Glomerular visceral epithelial cell (primary cell): Measurements from ENCODE around the gene IAPP.
"Not testable (repeated sequence)": the region's sequence is repeated elsewhere in the genome, so short reads cannot be mapped to it uniquely, and the experiment has no call there.

Source experiments
- DNase-seq: peaks from one replicate; pipeline ENCODE4 v3.0.0-alpha.2; 2016; ENCODE audit errors: extremely low spot score

IAPP gene

DNA sequence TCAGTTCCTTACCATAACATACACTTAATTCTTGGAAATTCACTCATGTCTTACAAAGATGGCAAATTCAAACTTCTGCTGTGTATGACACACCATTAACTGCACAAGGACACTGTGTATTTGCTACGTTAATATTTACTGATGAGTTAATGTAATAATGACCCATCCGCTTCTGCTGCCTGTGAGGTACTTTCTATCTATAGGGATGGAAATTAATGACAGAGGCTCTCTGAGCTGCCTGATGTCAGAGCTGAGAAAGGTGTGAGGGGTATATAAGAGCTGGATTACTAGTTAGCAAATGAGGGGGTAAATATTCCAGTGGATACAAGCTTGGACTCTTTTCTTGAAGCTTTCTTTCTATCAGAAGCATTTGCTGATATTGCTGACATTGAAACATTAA lies at the start of gene IAPP:
Gene IAPP, plus strand, starts transcription at position 301 of the 400 bp plus-strand sequence. CDS start 450 bp downstream, outside the sequence.
- no peak for DNase-seq

DNA sequence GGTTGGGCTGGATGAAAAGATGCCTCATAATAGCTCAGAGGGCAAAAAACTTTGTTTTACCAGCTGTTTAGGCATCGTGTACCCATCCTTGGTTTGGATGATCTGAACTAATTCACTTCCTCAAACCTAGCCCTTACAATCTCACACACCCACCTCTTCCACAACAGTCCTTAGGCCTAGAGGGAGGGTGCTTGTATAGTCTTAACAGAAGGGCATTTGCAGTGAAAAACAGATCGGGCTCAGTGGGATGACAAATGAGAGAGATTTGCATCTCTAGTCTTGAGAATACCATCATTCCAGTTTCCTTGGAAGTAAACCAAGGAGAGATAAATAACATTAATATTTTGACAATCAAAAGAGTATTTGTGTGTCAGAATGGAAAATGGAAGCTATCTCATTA lies 49.0 kb upstream of the IAPP start:
- DNase-seq: no peak

DNA sequence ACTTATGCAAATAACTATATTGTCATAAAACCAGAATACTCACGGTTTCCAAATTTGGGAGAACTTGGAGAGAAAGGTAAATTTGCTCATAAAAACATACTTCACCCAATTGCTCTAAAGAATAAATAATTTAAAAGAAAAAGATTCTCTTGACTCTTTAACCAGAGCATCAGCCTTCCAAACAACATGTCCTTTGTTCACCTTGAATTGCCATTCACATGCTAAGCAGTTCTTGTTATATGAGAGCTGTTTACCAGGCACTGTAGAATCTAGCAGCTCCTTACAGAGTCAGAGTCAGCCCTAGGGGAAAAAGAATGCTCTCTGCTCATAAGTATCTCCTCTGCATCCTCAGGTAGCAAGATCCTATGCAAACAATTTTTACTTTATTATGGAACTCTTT lies 48.2 kb upstream of the IAPP start:
- DNase-seq: no peak

DNA sequence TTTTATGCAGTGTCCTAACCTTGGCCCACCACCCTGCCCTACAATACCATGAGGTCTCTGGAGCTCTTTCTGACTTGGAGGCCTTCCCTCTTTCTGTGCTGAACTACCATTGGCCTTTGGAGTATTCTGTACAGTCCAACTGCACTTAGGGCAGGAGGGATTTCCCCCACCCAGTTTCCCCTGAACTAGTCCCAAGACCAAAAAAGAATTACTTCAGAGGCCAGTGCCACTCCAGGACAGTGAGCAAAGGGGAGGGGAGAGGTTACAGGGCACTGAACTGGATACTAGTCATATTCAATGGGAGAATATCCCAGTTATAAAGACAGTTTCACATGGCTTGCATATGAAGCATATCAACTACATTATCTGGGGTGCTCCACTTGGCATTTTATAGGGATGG lies 44.1 kb upstream of the IAPP start:
- no peak for DNase-seq

DNA sequence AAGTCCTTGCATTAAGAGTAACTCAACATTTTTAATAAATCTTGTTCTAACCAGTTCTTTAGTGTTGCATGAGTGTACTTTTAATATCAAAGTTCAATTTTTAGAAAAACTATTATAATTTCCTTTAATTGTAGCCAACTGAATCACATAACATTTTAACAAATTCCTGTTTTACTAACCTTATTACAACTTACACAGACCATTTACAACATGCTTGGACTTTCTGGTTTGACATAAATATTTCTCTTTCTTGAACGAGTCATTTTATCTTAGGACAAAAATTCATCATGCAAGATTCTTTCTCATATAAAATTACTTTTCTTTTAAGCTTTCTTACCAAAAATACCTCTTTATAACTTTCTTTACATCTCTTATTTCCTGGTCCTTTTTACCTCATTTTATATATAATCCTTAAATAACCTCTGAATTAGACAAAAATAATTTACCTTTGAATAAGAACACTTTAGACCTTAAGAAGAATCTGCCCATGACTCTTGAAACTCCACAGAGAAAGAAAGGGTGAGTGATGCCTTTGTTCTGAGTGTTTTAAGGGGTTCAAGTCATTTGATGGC lies 41.9 kb upstream of the IAPP start:
- peak; percentile 4 for DNase-seq

DNA sequence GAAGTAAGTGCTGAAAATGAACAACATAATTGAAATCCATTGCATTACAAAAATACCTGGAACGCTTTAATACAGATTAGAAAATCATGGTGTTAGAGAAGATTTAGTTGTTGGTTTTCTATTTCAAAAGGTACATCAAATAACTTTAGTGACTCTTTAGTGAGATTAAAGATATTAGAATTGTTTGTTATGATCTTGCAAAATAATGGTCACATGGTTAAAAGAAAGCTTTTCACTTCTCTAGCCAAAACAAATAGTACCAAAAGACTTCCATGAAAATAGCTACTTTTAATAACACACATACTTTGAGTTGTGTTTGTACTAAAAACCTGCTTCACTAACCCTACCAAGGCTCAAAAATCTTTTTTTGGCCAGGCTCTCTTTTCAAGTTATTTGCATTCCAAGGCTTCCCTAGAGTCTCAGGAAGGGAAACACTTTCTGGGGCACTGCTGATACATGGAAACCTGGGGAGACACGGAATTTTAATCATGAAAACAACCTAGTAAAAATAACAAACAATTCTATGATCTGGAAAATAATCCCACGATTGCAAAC lies 37.9 kb upstream of the IAPP start, which contains the start of gene SLCO1A2:
Gene SLCO1A2, minus strand, starts transcription at position 147 of the 555 bp plus-strand sequence. CDS start 270 bp downstream, outside the sequence.
- DNase-seq: no peak

DNA sequence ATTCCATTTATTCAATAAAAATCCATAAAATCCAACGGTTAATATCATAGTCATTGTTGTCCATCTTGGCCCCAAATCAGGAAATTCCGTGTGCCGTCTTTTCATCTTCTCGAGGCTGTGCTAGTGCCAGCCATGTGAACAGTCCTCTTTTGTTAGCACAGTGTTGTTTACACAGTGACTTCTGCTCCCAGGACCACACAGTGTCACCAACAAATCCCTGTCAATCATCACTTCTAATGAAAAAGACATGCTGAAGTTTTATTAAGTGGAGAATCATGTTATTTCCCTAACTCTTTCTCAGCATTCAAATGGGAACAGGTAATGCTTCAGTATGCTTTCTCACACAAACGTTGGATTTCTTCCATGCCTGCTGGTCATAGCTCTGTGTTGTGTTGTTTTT lies 36.0 kb upstream of the IAPP start:
- DNase-seq: no peak

DNA sequence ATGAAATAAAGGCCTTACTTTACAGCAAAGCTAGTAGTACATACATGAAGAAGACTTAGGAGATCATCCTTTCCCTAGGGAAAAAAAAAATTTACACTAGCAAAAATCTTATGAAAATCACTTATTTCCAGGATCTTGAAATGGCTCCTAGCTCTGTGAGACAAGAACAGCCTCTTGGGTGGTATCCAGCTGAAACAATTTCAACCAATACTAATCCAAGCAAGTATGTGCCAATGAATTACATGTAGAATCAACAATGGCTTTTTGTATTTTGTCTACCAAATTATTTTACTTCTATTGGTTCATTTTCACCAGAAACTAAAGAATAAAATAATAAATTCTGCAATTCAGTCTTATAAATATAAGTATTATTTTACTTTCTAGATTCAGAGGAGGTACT lies 35.2 kb upstream of the IAPP start:
- no peak for DNase-seq

DNA sequence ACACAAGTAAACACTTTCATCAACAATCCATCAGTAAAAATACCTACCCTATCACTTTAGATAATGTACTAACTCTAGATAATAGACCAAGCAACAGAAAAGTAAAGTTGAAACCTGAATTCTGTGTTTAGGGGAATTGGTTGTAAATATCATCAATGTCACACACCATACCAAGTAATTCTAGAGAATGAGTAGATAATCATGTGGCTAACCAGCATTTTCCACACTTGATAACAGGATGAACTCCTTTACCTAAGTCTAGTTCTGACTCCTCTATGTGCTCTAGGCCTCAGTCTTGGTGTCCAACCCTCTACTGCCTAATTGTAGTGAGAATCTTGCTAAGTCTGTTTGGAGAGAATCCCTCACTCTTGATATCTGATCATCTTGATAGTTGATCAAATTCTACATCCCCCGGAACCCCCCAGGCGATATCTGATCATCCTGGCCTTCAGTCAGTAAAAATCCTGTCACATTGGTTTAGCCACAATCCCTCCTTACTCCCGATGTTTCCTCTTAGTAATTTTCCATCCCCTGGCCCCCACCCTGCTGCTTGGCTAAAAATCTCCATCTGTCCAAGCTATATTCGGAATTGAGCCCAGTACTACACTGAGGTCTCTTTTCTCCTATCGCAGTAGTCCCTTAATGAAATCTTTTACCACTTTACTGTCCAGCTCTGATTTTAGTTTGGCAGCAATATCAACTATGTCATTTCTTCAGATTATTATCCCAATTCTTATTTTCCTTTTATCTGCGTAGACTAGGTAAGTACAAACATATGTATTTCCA lies 34.5 kb upstream of the IAPP start:
- DNase-seq: no peak

DNA sequence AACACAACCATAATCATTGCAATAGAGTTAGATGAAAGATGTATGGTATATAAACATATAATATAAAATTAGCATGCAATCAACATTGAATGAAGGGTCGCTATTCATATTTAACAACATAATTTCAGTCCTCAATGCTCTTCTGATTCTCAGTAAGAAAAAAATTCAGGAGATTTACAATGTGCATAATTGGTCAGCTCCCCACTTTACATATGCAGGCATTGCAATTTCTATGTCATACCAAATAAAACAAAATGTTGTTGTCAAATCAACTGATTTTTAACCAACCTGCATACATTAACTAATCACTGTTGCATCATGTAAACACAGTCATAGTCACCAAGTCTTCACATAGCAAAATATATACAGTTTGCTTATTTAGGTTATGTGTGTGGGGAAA lies 32.8 kb upstream of the IAPP start:
- no peak for DNase-seq

DNA sequence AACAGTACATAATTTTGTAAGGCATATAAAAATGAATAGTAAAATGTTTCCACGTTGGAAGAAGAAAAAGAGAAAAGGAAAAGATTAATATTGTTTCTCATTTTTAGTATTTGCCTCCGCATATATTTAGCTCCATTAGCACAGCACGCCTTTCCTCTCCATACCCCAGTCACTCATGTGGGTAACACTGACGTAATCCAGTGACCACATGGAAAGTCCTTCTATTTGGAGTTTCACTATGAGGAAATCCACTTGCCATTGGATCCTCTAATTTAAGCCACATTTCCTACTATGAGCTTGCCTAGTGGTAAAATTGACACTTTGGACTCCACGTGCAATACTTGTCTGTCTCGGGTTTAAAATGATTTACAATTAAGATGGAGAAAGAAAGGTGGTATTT lies 32.3 kb upstream of the IAPP start:
- DNase-seq: no peak

DNA sequence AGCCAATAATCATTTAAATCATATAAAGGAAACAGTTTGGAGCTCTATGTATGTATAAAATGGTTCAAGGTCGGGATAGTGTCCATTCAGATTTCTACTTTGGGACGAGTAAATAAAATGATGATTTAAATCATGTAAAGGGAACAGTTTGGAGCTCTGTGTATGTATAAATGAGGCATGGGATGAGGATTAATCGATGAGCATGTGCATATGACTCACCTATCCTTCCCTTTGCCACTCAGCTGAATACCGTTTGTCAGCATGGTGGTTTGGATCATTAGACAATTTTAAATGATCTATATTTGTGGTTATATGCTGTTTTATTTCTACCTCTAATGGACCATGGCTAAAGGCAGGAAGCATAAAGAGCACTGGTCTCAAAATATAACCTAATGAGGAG lies 30.9 kb upstream of the IAPP start:
- no peak for DNase-seq

DNA sequence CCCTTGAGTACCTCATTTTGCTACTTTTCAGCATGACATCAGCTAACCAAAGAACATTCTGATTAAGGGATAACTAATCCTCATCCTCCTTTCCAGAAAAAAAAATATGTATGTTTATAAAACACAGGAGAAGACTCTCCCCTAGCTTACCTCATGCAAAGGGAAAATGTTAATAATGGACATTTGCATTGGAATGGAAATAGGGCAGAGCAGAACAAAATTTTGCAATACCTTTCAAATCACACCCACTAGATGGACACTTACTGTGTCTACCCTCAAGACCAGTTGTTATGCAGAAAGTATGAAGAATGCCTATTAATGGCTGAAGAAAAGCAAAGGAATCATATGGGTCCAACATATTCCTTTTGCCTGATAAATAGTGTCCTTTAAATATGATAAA lies 29.1 kb upstream of the IAPP start:
- DNase-seq: no peak

DNA sequence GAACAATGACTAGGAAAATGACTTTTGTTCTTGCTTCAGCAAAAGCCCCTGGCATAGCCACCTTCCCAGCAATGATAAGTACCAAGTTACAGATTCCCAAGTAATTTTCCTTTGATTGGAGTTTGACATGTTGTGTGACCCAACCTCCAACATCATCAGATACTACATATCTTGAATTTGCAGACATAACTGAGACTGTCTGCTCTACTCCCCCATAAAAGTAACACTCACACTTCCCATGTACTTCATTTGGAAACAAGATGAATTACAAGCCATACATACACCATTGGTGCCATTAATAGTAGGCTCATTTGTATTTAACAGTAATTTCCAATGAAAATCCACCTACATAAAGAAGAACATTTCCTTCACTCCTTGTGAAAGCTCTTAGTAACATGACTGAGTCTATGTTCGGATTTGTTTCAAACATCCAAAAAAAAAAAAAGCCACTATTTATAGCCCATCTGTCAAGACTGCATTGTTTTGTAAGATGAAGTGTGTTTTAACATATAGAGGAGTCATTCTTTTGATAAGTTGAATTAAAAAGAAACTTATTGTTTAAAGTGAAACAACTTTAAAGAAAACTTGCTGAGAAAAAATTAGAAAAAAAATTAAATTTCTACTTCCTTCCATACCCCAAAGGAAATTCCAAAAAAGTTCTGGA lies 26.0 kb upstream of the IAPP start:
- no peak for DNase-seq

DNA sequence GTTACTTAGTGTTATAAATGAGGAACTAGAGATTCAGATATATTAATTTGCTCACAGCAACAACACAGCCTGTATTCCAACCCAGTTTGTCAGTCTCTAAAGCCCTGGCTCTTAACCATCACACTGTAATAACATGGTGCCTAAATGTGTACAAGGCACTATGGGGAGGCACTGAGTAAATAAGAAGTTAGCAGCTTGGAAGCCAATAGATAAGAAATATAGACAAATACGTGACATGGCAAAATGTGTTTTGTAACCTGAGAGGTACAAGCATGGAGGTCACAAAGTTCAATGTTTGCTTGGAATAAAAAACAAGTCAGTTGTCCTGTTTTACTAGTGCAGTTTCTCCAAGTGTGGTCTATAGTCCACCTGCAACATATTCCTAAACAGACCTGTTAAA lies 21.7 kb upstream of the IAPP start:
- no peak for DNase-seq

DNA sequence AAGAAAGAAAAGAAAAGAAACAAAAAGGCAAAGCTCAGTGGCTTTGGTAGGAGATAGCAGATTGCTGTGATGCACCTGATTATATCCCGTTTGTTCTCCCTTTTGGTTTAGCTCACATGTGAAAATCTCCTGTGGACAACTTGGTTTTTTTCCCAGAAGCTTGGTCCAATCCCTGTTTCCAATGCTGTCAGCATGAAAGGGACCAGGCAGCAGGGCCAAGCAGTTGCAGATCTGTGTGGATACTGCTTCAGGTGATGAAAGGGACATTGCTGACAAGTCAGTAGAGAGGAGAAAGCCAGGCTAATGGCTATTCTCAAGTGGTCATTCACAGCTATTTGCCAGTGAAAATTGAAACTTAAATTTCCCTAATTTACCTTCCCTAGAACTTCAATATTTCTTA lies 19.2 kb upstream of the IAPP start:
- DNase-seq: no peak

DNA sequence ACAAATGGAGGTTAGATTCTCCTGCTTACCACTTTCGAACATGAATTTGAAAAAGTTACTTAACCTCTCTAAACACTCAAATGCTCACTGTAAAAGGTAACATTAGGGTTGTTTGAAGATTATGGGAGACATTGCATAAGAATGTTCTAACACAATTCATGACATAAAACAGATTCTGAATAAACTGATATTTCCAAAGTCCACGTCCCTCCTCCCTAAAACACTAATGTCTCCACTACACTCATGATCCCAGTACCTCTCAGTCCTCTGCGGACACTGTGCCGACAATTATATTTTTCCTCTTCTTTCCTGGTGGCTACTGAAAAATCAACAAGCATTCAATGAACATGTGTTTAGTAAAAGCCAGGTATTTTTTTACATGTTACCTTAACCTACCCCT lies 18.8 kb upstream of the IAPP start:
- DNase-seq: no peak

DNA sequence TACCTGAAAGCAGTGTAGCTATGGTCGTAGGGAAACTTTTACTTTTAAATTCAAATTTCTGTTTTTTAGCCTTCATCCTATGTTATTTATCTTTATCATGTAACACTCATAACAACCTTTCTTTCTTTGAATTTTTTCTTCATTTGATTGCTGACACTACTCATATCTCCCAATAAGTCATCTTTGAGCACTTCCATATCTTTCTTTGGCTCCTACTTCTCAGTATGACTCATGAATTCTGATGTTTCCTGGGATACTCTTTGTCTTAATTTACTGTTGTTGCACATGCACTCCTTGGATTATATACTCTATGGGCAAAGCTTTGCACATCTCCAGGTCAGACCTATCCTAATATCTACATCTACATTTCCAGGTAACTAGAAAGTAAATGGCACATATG lies 18.1 kb upstream of the IAPP start:
- no peak for DNase-seq

DNA sequence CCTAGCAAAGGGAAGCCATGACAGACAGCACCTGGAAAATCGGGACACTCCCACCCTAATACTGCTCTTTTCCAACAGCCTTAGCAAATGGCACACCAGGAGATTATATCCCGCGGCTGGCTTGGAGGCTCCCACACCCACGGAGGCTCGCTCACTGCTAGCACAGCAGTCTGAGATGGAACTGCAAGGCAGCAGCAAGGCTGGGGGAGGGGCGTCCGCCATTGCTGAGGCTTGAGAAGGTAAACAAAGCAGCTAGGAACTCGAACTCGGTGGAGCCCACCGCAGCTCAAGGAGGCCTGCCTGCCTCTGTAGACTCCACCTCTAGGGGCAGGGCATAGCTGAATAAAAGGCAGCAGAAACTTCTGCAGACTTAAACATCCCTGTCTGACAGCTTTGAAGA lies 12.1 kb upstream of the IAPP start:
- not testable (repeated sequence) for DNase-seq

DNA sequence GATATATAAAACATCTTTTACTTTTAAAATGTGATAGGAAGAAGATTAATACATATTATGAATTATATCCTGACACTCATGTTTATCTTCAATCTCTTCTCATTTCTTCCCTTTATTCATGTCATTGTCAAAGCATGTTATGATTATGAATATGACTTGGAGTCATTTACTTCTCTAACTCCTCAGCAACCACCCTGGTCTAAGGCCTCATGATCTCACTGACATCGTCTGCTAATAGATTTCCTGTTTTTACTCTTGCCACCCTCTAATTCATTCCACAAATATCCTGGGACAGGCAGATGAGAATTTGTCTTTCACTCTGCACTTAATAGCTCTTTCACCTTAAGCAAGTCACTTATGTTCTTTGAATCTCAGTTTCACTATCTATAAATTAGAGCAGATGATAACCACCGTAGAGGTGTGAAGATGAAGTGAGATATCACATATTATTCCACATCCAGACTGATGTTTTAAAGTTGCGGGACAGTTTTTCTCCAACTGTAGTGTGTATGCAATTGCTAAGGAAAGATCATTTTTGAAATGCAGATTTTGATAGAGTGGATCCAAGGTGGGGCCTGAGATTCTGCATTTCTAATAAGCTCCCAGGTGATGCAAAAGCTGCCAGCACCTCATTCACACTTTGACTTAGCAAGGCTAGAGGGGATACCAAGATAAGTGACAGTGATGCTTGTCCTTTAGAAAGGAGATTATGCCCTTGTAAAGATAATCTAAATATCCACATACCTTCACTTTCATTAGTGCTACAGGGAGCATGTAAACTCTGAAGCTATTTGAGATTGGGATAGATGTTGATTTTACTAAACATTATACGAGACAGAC lies 3.3 kb upstream of the IAPP start:
- no peak for DNase-seq

DNA sequence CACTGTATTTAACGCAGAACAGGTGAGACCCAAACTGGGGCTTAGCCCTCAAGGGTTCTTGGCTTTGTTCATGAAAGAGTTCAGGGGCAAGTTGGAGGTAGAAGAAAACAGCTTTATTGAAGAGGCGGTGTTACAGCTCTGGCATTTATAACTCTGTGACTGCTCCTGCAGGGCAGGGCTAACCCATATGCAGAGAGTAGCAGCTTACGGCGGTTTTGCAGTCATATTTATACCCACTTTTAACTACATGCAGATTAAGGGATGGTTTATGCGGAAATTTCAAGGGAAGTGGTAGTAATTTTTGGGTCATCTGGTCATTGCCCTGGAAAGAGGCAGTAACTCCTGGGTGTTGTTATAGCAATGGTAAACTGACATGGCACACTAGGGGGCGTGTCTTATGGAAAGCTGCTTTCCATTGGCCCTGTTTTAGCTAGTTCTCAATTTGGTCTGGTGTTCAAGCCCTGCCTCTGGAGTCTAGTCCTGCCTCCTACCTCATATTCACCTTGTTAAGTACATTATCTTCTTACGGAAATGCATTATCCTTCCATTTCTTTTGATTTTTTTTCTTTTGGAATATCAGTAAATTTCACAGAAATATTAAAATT lies 1.8 kb upstream of the IAPP start:
- no peak for DNase-seq
